ENCODE measurements around the gene ESPNL. TPM values are rescaled to one million over a fixed set of nuclear protein-coding genes. Genes with fewer than 3 reads are reported as not detected.

Gene ESPNL
- total RNA-seq, 1 experiment from 2014 or later, result 1.1 TPM

DNA sequence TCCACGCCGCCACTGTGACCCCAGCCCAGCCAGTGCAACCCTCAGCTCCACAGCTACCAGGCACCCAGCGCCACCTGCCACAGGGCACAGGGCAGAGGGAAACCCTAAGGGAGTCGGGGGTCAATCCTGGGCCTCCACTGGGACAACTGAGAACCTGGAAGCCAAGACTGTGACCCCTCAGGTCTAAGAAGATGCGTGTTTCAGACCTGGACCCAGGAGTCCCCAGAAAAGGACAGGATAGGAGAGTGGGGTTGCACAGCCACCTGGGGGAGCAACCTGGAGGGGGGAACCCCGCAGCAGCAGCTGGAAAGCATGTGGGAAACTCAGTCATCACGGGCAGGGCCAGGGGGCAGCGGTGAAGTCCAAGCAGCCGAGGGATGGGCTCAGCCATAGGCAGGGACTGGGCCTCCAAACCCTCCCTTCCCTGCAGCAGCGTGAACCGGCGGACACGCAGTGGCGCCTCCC is 4.1 kb downstream of the ESPNL start:
- Mint-ChIP-seq H3K36me3 (no peaks in the 10 kb centered on the region), H3K4me1 (peaks cover 17% of the 10 kb centered on the region), H3K27me3 (ENCODE audit: low read depth) (no peaks in the 10 kb centered on the region), H3K9me3 (no peaks in the 10 kb centered on the region), H3K4me3 (no peak overlapping the region), H3K27ac (no peak overlapping the region)
- ATAC-seq, result no peak
- TF ChIP-seq TCF7 (CRISPR knock-in tag; IDR thresholded peaks at IDR 0.05; ENCODE audit: low read depth), result no peak
- no peak for TF ChIP-seq MYBL2 (CRISPR knock-in tag; IDR thresholded peaks at IDR 0.05)
- no peak for TF ChIP-seq NFE2L1 (CRISPR knock-in tag; IDR thresholded peaks at IDR 0.05)
- TF ChIP-seq ZNF671 (CRISPR knock-in tag; IDR thresholded peaks at IDR 0.05), result no peak
- TF ChIP-seq OVOL2 (CRISPR knock-in tag; IDR thresholded peaks at IDR 0.05; ENCODE audit: borderline replicate concordance), result no peak
- no peak for TF ChIP-seq NFATC4 (CRISPR knock-in tag; IDR thresholded peaks at IDR 0.05)
- TF ChIP-seq NR1H2 (CRISPR knock-in tag; IDR thresholded peaks at IDR 0.05), result no peak
- TF ChIP-seq, protein P1, sequence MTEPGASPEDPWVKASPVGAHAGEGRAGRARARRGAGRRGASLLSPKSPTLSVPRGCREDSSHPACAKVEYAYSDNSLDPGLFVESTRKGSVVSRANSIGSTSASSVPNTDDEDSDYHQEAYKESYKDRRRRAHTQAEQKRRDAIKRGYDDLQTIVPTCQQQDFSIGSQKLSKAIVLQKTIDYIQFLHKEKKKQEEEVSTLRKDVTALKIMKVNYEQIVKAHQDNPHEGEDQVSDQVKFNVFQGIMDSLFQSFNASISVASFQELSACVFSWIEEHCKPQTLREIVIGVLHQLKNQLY (CRISPR knock-in tag; IDR thresholded peaks at IDR 0.05), result no peak
- TF ChIP-seq TEAD1 (CRISPR knock-in tag; IDR thresholded peaks at IDR 0.05), result no peak
- TF ChIP-seq, protein P2, sequence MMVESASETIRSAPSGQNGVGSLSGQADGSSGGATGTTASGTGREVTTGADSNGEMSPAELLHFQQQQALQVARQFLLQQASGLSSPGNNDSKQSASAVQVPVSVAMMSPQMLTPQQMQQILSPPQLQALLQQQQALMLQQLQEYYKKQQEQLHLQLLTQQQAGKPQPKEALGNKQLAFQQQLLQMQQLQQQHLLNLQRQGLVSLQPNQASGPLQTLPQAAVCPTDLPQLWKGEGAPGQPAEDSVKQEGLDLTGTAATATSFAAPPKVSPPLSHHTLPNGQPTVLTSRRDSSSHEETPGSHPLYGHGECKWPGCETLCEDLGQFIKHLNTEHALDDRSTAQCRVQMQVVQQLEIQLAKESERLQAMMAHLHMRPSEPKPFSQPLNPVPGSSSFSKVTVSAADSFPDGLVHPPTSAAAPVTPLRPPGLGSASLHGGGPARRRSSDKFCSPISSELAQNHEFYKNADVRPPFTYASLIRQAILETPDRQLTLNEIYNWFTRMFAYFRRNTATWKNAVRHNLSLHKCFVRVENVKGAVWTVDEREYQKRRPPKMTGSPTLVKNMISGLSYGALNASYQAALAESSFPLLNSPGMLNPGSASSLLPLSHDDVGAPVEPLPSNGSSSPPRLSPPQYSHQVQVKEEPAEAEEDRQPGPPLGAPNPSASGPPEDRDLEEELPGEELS (CRISPR knock-in tag; IDR thresholded peaks at IDR 0.05), result no peak
- no peak for TF ChIP-seq GRHL2 (CRISPR knock-in tag; IDR thresholded peaks at IDR 0.05; ENCODE audit: insufficient replicate concordance, severe bottlenecking)
- TF ChIP-seq ETV6 (CRISPR knock-in tag; IDR thresholded peaks at IDR 0.05), result no peak
- TF ChIP-seq, protein P3, sequence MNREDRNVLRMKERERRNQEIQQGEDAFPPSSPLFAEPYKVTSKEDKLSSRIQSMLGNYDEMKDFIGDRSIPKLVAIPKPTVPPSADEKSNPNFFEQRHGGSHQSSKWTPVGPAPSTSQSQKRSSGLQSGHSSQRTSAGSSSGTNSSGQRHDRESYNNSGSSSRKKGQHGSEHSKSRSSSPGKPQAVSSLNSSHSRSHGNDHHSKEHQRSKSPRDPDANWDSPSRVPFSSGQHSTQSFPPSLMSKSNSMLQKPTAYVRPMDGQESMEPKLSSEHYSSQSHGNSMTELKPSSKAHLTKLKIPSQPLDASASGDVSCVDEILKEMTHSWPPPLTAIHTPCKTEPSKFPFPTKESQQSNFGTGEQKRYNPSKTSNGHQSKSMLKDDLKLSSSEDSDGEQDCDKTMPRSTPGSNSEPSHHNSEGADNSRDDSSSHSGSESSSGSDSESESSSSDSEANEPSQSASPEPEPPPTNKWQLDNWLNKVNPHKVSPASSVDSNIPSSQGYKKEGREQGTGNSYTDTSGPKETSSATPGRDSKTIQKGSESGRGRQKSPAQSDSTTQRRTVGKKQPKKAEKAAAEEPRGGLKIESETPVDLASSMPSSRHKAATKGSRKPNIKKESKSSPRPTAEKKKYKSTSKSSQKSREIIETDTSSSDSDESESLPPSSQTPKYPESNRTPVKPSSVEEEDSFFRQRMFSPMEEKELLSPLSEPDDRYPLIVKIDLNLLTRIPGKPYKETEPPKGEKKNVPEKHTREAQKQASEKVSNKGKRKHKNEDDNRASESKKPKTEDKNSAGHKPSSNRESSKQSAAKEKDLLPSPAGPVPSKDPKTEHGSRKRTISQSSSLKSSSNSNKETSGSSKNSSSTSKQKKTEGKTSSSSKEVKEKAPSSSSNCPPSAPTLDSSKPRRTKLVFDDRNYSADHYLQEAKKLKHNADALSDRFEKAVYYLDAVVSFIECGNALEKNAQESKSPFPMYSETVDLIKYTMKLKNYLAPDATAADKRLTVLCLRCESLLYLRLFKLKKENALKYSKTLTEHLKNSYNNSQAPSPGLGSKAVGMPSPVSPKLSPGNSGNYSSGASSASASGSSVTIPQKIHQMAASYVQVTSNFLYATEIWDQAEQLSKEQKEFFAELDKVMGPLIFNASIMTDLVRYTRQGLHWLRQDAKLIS (CRISPR knock-in tag; IDR thresholded peaks at IDR 0.05; ENCODE audit: borderline replicate concordance), result no peak
- TF ChIP-seq, protein P4, sequence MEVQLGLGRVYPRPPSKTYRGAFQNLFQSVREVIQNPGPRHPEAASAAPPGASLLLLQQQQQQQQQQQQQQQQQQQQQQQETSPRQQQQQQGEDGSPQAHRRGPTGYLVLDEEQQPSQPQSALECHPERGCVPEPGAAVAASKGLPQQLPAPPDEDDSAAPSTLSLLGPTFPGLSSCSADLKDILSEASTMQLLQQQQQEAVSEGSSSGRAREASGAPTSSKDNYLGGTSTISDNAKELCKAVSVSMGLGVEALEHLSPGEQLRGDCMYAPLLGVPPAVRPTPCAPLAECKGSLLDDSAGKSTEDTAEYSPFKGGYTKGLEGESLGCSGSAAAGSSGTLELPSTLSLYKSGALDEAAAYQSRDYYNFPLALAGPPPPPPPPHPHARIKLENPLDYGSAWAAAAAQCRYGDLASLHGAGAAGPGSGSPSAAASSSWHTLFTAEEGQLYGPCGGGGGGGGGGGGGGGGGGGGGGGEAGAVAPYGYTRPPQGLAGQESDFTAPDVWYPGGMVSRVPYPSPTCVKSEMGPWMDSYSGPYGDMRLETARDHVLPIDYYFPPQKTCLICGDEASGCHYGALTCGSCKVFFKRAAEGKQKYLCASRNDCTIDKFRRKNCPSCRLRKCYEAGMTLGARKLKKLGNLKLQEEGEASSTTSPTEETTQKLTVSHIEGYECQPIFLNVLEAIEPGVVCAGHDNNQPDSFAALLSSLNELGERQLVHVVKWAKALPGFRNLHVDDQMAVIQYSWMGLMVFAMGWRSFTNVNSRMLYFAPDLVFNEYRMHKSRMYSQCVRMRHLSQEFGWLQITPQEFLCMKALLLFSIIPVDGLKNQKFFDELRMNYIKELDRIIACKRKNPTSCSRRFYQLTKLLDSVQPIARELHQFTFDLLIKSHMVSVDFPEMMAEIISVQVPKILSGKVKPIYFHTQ (CRISPR knock-in tag; IDR thresholded peaks at IDR 0.05), result no peak
- TF ChIP-seq, protein P5, sequence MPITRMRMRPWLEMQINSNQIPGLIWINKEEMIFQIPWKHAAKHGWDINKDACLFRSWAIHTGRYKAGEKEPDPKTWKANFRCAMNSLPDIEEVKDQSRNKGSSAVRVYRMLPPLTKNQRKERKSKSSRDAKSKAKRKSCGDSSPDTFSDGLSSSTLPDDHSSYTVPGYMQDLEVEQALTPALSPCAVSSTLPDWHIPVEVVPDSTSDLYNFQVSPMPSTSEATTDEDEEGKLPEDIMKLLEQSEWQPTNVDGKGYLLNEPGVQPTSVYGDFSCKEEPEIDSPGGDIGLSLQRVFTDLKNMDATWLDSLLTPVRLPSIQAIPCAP (CRISPR knock-in tag; IDR thresholded peaks at IDR 0.05), result no peak
- no peak for TF ChIP-seq JUN (CRISPR knock-in tag; IDR thresholded peaks at IDR 0.05)
- TF ChIP-seq, protein P6, sequence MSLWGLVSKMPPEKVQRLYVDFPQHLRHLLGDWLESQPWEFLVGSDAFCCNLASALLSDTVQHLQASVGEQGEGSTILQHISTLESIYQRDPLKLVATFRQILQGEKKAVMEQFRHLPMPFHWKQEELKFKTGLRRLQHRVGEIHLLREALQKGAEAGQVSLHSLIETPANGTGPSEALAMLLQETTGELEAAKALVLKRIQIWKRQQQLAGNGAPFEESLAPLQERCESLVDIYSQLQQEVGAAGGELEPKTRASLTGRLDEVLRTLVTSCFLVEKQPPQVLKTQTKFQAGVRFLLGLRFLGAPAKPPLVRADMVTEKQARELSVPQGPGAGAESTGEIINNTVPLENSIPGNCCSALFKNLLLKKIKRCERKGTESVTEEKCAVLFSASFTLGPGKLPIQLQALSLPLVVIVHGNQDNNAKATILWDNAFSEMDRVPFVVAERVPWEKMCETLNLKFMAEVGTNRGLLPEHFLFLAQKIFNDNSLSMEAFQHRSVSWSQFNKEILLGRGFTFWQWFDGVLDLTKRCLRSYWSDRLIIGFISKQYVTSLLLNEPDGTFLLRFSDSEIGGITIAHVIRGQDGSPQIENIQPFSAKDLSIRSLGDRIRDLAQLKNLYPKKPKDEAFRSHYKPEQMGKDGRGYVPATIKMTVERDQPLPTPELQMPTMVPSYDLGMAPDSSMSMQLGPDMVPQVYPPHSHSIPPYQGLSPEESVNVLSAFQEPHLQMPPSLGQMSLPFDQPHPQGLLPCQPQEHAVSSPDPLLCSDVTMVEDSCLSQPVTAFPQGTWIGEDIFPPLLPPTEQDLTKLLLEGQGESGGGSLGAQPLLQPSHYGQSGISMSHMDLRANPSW (CRISPR knock-in tag; conservative IDR thresholded peaks at IDR 0.05; ENCODE audit: low read depth), result no peak
- TF ChIP-seq, protein P7, sequence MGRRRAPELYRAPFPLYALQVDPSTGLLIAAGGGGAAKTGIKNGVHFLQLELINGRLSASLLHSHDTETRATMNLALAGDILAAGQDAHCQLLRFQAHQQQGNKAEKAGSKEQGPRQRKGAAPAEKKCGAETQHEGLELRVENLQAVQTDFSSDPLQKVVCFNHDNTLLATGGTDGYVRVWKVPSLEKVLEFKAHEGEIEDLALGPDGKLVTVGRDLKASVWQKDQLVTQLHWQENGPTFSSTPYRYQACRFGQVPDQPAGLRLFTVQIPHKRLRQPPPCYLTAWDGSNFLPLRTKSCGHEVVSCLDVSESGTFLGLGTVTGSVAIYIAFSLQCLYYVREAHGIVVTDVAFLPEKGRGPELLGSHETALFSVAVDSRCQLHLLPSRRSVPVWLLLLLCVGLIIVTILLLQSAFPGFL (CRISPR knock-in tag; IDR thresholded peaks at IDR 0.05; ENCODE audit: borderline replicate concordance), result no peak
- DNase-seq (ENCODE audit: low spot score), result peak; percentile 16
- ChIA-PET CTCF (interaction anchor here (2.5 to 2.9 kb wide), 2 partner anchors 16 to 24 kb away, joined by 10 to 15 read pairs; no protein-coding TSS in a partner anchor), POLR2A (no interaction called here)

All from WTC11 (cell line).